NCI-H524 (cell line): ENCODE results near the gene DCST2.

ENCODE experiments used
- DNase-seq, 2 experiments: peaks; one replicate each; lab custom pipeline; 2025; lab: John Stamatoyannopoulos, UW

Gene DCST2

GRCh38 chr1:154975409-154976059 lies 58.0 kb downstream of the DCST2 start:
- no peak for DNase-seq

- DNase-seq, result peak; percentile 94
These were observed 58.7 kb downstream of the DCST2 start for GRCh38 chr1:154974808-154975408.

GRCh38 chr1:154974102-154974807 lies 59.3 kb downstream of the DCST2 start, which contains the start of gene CKS1B:
TSS of gene CKS1B (plus strand) at chr1:154974681. CDS start at chr1:154974746, 65 bp downstream.
- DNase-seq, result peak; percentile 99 to 100

DNA sequence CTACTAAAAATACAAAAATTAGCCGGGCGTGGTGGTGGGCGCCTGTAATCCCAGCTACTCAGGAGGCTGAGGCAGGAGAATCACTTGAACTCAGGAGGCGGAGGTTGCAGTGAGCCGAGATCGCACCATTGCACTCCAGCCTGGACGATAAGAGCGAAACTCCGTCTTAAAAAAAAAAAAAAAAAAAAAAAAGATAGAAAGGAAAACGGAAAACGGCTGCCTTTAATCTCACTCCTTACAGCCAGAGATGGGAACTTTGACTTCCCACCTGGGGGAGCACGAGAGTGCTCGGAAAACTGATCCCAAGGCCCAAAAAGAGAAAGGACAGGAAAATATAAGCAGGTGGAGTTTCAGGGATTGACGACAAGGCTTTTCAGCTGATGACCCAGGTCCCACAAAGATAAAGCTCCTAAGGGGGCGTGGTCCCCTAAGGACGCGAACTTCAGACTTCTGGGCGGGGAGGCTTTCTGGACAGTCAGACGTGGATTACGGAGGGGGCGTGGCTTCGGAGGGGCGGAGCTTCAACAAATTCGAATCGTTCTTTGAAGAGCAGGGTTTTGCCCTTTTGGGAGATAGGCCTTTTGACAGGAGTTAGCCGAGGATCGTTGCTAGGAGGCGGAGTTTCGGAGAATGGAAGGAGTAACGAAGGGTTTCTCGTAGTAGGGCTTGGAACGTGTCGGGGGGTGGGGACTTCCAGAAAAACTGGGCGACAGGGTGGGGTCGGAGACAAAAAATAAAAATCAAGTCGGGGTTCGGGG lies 60.1 kb downstream of the DCST2 start:
- peak; percentile 85 to 86 for DNase-seq

GRCh38 chr1:154972517-154973343 lies 60.9 kb downstream of the DCST2 start:
- DNase-seq, result no peak

GRCh38 chr1:154972213-154972516 lies 61.4 kb downstream of the DCST2 start:
- no peak for DNase-seq

GRCh38 chr1:154971341-154971998 lies 62.1 kb downstream of the DCST2 start:
- no peak for DNase-seq

DNA sequence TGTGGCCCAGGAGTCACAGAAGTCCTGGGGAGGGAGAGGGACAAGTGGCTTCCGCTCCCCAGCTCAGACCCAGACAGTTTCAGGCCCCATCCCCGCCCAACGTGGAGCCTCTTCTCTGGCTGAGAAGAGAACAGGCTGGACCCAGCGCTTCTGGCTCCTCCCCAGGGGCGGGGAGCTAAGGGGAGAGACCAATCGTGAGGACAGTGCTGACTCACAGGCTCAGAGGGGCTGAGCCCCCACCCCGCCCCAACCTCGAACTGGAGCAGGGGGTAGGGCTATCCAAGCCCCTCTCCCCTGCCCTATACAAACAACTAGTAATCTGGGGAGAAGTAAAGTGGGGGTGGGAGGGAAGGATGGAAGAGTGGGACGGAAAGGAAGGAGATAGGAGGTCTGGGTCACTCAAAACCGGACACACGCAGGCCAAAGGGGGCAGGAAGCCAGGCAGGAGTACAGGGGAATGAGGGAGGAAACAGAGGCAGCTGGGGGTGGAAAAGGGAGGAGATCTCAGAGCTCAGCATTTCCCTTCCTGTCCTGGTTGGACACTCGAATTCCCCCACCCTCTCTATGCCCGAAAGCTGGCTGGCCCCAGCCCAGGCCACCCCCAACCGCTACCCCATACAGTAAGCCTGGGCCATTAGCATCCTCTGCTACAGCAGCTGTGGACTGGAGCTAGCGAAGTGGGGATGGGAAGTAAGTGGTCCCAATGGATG lies 62.8 kb downstream of the DCST2 start, which contains the start of gene SHC1:
SHC1 (minus strand) TSS at position 117 of the 710 bp plus-strand sequence. CDS start 221 bp downstream, outside the sequence.
- DNase-seq, result no peak

DNA sequence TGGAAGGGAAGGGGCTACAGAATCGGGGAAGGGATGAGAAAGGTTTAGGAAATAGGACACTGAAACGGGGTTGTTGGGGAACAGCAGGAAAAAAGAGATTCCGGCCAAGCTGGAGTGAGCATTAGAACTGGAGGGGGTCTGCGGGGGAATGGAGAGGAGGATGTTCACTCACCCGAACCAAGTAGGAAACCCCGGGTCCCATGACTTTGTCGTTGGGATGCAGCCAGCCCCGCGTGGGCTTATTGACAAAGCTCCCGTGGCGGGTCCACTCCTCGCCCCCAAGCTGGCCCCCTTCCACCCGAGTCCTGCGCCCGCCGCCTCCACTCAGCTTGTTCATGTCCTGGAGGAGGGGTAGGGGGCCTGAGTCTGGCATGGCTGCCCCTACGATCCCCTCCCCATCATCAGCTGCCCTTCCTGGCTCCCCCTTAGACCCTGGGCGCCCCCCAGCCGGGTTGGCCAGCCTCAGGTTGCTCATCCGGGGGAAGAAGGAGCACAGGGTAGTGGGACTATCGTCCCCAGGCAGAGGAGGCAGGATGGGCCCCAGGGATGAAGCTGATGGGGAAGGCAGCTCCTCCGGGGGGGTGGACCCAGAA lies 63.6 kb downstream of the DCST2 start:
- no peak for DNase-seq

GRCh38 chr1:154969246-154969645 lies 64.3 kb downstream of the DCST2 start:
- no peak for DNase-seq

GRCh38 chr1:154968731-154969130 lies 64.8 kb downstream of the DCST2 start:
- no peak for DNase-seq
